RKO (cell line): Measurements from ENCODE around the gene CENPK.
"Not testable (repeated sequence)": the region's sequence is repeated elsewhere in the genome, so short reads cannot be mapped to it uniquely, and the experiment has no call there.

ENCODE experiments used
- DNase-seq: peaks from one replicate; pipeline ENCODE4 v3.0.0-alpha.2; 2016; ENCODE audit warnings: low spot score

The CENPK gene, protein sequence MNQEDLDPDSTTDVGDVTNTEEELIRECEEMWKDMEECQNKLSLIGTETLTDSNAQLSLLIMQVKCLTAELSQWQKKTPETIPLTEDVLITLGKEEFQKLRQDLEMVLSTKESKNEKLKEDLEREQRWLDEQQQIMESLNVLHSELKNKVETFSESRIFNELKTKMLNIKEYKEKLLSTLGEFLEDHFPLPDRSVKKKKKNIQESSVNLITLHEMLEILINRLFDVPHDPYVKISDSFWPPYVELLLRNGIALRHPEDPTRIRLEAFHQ

DNA sequence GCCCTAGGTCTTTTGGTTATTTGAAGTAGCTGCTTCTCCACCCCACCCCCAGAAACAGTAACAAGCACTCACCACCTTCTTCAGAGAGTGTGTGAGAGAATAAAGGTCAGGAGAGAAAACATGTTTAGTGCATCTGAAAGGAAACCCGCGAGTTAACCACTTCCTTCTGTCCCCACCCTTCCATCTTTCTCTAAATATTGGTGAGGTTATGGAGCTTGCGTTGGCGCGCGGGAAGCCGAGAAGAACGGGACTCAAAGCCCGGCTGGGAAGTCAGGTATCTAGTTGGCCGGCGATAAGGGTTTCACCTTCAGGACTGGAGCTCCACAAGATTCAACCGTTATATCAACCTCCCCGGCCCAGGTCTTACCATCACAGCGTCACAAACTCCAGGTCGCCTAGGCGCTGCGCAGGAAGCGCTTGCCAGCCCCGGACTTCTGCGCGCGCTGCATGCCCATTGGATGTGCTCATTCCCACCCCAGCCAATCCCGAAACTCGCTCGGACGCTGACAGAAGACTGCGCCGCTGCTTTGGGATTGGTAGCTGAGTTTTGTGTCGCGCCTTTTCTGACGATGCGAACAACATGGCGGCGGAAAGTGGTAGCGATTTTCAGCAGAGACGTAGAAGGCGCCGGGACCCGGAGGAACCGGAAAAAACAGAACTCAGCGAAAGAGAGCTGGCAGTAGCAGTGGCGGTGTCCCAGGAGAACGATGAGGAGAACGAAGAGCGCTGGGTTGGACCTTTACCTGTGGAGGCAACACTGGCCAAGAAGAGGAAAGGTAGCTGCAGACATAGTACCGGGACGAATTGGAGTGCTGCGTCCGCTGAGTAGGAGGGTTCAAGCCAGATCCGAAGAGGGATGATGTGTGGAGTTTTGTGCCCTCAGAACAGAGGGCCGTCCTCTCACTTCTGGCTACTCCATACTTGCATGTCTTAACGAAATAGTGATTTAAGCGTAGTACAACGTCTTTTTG, at the start of gene CENPK, which contains the start of gene PPWD1:
TSS of gene CENPK (minus strand) at position 438 of the 971 bp plus-strand sequence. CDS start 8,261 bp downstream, outside the sequence.
TSS of gene PPWD1 (plus strand) at position 566 of the 971 bp plus-strand sequence. CDS start at position 581, 15 bp downstream.
- DNase-seq = peak; percentile 97

DNA sequence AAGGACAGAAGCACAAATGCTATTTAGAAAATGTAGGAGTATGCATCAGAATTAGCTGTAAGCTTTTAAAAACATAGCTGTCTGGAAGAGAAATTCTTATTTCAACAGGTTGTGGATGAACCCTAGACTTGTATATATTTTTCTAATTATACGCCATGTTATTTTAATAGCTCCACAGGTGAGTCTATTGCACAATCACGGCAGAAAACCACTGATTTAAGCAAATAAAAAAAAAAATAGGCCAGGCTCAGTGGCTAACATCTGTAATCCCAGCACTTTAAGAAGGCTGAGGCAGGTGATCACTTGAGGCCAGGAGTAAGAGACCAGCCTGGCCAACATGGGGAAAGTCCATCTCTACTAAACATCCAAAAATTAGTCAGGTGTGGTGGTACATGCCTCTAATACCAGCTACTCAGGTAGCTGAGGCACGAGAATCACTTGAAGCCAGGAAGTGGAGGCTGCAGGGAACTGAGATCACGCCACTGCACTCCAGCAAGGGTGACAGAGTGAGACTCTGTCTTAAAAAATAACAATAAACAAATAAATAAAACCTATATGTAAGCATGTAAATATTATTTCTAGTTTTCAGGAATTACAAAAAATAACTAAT, 49.4 kb upstream of the CENPK start:
- DNase-seq = no peak

DNA sequence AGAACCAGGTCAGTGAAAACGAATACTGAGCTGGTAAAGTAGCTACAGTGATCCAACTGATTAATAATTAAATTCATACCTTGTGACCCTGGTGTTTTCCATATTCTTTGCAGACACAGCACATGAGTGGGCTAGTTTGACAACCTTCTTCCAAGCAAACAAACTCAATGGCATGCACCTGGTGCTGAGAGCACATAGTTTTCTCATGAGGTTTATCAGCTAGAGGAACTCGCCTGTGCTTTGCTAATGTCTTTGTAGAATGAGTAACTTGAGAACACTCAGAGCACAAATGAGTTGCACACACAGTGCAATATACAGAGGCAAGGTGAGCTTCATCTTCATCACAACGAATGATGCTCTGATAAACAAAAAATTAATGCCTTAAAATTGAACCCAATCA, 48.6 kb upstream of the CENPK start:
- no peak for DNase-seq

DNA sequence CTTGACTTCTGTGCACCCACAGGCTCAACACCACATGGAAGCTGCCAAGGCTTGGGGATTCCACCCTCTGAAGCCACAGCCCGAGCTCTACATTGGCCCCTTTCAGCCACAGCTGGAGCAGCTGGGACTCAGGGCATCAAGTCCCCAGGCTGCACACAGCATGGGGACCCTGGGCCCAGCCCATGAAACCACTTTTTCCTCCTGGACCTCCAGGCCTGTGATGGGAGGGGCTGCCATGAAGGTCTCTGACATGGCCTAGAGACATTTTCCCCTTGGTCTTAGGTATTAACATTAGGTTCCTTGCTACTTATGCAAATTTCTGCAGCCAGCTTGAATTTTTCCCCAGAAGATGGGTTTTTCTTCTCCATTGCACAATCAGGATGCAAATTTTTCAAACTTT, 38.8 kb upstream of the CENPK start:
- not testable (repeated sequence) for DNase-seq

DNA sequence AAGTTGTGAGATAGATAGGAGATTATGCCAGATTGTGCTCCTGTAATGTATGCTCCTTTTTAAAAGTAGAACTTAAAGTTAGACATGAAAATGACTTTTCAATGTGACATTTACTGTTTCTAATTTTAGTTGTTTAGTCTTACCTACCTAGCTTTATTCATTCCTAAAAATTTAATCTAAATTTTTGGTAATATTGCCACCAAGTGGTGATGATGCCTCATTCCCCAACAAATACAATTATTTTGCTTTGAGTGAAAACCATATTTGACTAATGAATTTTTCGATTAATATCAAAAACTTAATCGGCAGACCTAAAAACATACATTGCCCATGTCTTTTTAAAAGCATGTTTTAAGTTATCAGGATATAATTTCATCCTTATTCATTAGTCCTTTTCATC, 25.7 kb upstream of the CENPK start:
- DNase-seq = no peak

DNA sequence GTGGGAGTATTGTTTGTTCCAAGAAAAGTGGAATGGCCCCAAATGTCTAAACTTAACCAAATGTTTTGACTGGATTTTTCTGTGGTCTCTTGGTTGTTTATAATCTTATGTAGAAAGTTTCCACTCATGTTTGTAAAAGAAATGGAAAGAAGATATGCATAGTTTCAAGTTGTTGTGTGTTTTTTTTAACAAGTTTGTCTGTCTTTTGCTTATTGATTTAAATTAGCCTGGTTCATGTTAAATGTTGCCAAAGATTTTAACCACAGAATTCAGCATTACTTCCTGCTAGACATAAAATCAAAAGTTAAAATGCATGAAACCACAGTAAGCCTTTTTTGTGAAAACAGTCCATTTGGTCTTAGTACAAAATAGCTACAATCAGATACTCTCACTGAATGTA, 14.2 kb upstream of the CENPK start:
- no peak for DNase-seq

DNA sequence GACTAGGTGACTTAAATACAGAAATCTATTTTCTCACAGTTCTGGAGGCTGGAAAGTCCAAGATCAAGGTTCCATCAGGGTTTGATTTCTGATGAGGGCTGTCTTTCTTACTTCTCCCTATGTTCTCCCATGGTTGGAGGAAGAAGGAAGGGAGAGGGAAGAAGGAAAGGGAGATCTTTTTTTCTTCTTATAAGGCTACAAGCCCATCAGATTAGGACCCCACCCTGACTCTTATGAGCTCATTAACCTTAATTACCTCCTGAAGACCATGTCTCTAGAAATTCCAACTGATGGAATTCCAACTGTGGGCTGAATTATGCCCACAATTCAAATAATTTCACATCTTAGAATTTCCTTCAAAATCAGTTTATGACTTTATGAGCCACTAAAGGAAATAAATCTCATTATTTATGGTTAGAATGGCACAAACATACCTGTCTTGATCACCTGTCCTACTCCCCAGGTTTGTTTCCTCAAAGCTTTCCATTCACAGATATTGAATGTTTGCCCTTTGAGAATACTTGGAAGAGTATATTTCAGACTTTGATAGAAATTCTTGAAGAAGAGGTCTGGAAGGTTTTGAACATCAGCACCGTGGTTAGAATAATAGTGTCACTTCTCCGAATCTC, 7.7 kb upstream of the CENPK start:
- no peak for DNase-seq

DNA sequence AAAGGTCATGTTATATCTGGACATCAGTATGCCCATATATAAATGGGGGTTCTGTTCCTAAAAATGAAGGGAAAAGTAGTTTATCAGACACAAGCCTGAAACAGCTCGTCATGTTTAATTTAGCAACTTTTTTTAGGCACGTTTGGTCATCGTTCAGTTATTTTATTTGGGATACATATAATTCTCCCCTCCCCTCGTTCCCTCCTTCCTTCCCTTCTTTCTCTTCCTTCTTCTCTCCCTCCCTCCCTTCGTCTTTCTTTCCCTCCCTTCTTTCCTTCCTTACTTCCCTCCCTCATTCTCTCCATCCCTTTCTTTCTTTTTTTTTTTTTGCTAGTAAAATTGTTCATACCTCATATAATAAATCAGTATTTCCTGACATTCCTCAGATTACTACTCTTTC, 3.5 kb upstream of the CENPK start:
- no peak for DNase-seq

DNA sequence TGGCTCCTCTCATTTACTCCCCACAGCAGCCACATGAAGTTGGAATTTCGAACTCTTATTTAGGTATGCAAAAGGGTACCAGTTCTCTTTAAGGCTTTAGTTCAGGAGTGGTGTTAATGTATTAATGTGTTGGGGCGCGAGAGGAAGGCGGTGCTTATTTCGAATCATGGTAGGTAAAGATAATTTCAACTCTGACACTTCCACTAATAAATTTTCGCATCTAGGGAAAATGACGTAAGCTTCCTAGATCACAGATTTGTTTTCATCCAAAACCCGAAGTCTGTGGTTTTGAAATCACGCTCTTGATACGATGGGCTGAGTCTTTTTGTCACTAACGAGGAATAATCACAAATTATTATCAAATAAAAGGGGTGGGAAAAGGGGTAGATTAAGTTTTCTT, 809 bp upstream of the CENPK start:
- DNase-seq = peak; percentile 38

DNA sequence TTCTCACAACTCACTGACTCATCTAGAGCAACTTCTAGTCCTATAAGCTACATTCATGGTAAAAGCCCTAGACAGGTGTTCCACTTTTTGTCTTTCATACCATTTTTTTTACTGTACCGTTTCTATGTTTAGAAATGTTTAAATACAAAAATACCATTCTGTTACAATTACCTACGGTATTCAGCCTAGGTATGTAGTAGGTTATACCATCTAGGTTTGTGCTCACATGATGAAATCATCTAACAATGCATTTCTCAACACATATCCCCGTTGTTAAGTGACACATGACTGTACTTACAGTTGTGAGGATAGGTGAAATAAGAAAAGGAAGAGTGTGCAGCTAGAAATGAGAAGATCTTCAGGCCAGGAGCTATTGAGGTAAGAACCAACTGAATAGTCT, 6.2 kb downstream of the CENPK start:
- no peak for DNase-seq

DNA sequence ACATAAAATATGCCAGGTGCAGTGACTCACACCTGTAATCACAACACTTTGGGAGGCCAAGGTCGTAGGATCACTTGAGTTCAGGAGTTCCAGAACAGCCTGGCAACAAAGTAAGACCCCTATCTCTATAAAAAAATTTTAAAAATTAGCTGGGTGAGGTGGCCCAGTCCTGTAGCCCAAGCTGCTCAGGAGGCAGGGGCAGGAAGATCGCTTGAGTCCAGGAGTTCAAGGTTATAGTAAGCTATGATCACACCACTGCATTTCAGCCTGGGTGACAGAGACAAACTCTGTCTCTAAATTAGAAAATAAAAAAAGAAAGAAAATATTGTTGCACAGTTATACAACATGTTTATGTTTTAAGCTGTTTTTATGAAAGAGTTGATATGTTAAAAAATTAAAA, 6.8 kb downstream of the CENPK start:
- DNase-seq = no peak

DNA sequence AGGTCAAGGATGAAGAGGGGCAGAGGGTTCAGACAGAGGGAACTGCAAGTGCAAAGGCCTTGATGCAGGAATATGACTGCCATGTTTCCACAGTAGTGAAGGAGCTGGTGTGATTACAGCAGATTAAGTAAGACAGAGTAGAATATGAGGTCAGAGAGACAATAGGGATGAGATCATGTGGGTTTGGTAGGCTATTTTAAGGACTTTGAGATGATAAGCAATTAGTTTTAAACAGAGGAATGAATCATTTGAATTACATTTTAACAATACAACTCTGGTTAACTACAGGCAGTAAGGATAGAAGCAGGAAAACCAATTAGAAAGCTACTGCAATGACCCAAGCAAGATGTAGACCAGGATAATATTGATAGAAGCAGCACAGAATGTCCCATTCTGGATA, 7.7 kb downstream of the CENPK start:
- no peak for DNase-seq

DNA sequence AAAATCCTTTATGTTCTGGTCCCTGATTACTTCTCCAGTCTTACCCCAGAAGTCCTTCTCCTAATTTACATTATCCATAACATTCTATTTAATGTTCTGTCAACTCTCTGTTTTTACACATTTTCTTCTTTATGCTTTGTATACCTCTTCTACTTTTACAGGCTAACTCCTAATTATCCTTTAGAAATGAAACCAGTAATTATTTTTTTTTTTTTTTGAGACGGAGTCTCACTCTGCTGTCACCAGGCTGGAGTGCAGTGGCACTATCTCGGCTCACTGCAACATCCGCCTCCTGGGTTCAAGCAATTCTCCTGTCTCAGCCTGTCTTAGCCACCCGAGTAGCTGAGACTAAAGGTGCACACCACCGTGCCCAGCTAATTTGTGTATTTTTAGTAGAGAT, 9.0 kb downstream of the CENPK start:
- DNase-seq = no peak

DNA sequence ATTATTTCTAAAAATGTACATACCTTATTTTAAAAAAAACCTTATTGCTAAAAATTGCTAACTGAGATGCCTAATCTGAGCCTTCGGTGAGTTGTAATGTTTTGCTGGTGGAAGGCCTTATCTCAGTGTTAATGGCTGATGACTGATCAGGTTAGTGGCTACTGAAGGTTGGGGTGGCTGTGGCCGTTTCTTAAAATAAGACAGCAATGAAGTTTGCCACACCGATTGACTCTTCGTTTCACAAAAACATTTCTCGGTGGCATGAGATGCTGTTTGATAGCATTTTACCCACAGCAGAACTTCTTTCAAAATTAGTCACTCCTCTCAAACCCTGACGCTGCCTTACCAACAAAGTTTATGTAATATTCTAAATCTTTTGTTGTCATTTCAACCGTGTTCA, 14.7 kb downstream of the CENPK start:
- DNase-seq = no peak

DNA sequence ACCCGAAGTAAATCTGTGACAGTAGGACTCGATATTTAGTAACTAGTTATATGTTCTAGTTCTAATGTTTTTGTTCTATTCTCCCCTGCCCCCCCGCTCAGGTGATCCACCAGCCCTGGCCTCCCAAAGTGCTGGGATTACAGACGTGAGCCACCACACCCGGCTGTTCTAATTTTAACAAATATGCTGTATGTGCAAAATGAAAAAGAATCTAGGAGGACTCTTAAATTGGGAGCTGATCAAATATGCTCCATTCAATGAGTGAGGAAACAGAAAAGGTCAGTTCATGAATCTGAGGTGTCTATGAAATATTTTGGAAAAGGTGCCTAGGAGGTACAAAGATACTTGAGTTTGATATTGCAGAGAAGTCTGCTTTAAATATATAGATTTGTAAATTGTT, 16.8 kb downstream of the CENPK start:
- DNase-seq = no peak

DNA sequence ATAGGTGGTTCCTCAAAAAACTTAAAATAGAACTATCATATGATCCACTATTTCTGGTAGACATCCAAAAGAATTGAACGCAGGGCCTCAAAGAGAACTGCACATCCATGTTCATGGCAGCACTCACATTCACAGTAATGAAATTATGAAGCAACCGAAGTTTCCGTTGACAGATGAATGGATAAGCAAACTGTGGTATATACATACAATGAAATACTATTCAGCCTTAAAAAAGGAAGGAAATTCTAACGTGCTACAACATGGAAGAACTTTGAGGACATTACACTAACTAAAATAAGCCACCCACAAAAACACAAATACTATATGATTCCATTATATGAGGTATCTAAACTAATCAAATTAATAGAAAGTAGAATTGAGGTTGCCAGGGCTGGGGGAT, 18.5 kb downstream of the CENPK start:
- DNase-seq = no peak

DNA sequence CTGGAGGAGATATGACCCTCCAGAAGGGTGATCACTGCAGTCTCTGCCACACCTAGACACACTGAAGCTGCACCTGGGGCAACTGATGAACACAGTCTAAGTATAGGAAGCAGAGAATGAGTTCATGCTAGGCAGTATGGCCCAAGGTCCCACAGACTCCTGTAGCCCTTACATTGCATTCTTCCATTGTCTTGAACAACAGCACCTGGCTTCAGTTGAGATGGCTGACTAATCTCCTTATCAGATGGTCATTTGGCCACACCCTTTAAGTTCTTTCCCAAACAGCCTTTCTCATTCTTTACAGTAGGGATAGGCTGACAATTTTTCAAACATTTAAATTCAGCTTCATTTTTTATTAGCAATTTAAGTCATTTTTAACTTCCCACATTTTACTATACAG, 23.1 kb downstream of the CENPK start:
- no peak for DNase-seq

DNA sequence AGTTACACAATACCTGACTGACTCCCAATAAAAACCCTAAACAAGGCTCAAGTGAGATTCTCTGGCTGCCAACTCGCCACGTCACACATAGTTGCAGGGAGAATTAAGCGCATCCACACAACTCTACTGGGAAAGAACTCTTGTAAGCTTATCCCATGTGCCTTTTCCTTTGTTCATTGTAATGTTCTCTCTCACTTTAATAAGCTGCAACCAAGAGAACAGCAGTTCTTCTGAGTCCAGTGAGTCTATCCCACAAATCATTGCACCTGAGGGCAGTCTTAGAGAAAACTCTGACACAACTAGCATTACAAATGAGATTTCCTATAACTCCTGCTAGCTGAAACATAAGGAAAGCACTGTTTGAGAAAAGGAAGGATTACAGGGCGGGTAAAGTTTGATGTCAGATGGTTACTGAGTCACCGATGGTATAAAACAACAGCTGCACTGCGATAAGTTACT, 27.4 kb downstream of the CENPK start:
- DNase-seq = no peak

DNA sequence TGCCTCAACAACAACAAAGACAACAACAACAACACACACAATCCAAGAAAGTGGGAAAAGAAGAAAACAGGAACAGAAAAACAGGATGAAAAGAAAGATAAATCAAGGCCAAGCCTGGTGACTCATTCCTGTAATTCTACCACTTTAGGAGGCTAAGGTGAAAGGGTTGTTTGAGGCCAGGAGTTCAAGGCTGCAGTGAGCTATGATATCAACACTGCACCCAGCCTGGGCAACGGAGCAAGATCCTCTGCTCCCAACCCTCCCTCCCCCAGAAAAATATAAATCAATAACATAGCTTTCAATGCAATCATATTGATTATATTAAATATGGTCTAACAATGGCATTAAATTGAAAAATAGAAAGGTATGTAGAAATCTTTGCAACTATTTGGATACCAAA, 32.1 kb downstream of the CENPK start:
- DNase-seq = no peak

DNA sequence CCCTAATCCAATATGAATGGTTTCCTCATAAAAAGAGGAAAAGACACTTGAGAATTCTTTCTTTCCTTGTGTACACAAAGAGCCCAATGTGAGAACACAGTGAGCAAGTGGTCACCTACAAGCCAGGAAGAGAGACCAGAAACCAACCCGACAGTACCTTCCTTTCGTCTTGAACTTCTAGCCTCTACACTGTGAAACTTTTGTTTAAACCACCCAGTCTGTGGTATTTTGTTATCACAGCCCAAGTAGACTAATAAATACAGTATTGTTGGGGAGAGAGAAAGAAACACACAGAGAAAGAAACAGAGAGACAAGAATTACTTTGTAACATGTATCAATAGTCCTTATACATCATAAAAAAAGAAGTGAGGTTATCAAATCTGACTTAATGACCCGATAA, 37.2 kb downstream of the CENPK start:
- DNase-seq = no peak

DNA sequence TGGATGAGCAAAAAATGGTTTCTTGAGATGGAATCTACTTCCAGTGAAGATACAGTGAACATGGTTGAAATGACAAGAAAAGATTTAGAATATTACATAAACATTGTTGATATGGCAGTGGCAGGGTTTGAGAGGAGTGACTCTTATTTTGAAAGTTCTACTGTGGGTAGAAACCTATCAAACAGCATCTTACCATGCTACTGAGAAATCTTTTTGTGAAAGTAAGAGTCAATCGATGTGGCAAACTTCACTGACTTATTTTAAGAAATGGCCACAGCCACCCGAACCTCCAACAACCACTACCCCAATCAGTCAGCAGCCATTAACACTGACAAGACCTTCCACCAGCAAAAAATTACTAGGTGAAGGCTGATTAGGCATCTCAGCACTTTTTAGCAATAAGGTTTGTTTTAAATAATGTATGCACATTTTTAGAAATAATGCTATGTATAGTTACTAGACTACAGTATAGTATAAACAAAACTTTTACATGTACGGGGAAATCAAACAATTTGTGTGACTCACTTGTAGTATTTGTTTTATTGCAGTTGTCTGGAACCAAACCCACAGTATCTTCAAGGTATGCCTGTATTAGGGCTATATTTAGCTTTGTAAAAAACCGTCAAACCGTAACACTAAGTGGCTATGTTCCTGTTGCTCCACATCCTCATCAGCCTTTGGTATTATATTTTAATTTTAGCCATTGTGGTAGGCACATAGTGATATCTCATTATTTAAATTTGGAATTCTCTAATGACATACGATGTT, 50.6 kb downstream of the CENPK start:
- no peak for DNase-seq
